ENCODE results near the gene IFT43. TPM values are rescaled to one million over a fixed set of nuclear protein-coding genes. Genes with fewer than 3 reads are reported as not detected.

The IFT43 gene
- total RNA-seq = 33.2 and 34.1 TPM in 2 replicates

GRCh38 chr14:75985618-75986438 is at the start of gene IFT43:
Gene IFT43, plus strand, starts transcription at chr14:75985763. Its CDS starts 24 bp downstream, at chr14:75985787.

GRCh38 chr14:75981426-75982265 is 3.9 kb upstream of the IFT43 start, which contains the start of gene TGFB3:
Gene TGFB3, minus strand, starts transcription at chr14:75981995. Its CDS starts 1,102 bp downstream, at chr14:75980893.

Other genes with a start within 250 kb of the IFT43 start
- gene TGFB3, start 3.8 kb upstream of the IFT43 start, total RNA-seq = 12.3 and 12.7 TPM in 2 replicates
- 48.4 and 51.7 TPM in 2 replicates for gene GPATCH2L, start 166.2 kb downstream of the IFT43 start, total RNA-seq